ENCODE measurements around the gene LIN7C.
A peak's percentile ranks its signal among the peaks of the same experiment; 100 is the strongest.
"Not testable (repeated sequence)": the region's sequence is repeated elsewhere in the genome, so short reads cannot be mapped to it uniquely, and the experiment has no call there.

LIN7C gene

DNA sequence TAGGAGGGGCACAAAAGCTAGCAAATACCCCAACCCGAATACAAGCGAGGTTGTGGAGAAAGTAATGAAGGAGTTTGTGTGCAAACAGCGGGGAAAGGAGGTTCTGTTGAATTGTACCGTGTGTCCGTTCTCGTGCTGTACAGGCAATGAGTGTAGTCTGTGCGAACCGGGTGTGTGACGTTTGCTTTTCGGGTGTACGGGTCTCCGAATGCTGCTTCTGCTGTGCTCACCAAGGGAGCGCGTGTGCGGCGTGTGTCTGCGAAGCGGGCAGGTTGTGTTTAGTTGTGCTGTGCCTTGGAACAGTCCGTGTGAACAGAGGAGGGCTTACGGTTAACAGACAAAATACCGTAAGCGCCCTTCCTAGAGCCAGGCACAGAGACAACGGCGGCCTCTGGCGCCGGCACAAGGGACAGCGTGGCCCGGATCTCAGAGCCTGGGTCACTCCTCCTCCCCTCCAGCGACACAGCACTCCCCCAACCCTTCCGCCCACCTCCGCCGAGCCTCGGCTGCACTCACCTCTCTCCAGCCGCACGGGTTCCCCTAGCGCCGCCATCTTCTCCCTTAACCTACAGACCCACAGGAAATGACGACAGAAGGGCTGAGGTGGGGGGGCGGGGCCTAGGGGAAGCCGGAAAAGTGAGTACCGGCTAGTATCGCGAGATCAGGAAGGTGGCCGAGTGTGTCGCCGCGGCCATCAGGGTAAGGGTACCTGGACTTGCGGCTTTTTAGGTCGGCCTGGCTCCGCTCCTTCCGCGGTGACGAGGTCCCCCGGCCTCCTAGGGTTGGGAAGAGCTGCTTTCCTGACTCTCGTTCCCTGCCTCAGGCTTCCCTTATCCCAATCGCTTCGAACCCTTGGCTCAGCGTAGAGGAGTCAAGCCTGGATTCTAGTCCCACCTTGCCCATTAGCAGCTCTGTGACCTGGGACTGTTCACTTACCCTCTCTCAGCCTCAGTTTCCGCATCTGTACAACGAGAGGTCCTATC lies at the start of gene LIN7C:
Gene LIN7C, minus strand, starts transcription at position 570 of the 983 bp plus-strand sequence. Its CDS starts 17 bp downstream, at position 553.
- DNase-seq: peak; percentile 85

DNA sequence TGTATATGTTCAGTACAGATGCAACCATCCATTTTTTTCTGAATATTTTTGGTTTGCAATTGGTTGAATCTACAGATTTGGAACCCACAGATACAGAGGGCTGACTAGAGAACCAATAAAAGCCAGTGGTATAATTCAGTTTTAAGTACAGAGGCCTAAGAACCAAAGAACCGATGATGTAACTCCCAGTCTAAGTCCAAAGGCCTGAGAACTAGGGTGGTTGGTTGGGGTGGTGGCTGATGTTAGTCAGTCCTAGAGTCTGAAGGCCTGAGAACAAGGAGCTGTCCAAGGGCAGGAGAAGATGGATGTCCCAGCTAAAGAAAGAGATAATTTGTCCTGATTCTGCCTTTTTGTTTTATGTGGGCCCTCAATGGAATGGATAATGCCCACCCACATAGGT lies 48.7 kb upstream of the LIN7C start:
- no peak for DNase-seq

DNA sequence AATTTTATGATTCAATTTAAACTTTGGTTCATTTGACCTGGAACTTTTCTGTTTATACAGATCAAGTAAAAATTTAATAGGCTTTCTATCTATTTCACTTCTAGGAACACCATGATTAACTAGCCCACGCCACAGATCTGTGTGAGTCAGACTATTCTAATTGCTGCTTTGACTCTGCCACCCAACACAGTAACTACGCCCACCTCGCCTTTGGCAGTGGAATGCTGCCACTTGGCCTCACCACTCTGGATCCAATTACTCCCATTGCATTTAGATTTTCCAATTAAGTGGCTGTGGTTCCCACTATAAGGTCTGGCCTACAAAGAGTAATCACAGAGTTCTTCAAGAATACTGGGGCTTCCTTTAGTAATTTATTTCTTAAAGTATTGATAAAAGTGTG lies 46.6 kb upstream of the LIN7C start:
- no peak for DNase-seq

DNA sequence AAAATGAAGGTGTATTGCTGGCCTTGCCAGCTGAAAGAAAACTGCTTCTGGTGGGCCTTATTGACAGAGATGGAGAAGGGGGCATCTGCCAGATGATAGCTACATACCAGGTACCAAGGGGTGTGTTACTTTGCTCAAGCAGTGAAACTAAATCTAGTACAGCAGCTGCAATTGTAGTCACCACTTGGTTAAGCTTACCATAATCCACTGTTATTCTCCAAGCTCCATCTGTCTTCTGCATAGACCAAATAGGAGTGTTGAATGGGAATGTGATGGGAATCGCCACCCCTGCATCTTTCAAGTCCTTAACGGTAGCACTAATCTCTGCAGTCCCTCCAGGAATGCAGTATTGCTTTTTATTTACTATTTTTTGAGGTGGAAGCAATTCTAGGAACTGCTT lies 45.8 kb upstream of the LIN7C start:
- DNase-seq: no peak

DNA sequence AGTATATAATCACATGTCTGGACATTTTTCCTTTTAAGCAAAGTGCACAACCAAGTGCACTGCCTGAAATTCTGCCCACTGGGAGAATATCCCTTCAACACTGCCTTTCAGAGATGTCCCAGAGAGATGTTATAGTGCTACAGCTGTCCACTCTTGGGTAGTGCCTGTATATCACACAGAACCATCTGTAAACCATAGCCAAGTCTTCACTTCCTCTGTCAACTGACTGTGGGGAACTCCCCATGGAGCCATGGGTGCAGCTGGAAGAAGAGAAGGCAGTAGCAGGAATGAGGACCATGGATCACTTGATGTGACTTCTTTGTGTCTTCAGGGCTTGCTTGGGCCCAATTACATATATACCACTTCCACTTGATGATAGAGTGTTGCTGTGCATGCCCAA lies 44.6 kb upstream of the LIN7C start:
- no peak for DNase-seq

DNA sequence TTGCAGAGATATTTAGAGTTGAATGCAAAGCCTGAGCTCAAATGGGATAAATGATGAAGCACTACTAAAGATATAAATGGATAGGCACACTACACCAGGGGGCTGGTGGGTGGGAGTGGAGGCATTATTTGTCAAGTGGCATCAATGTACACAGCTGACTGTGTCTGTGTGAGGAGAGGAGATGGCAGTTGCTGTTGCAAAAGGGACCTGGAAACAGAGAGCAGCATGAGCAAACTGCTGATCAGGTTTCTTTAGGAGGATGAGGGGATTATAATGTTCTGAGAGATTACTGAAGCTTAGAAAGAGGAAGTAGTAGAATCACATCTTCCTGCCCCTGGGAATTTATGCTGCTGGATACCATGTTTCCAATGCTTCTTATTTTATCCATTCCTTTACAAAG lies 39.4 kb upstream of the LIN7C start:
- no peak for DNase-seq

GRCh38 chr11:27545035-27545434 lies 38.5 kb upstream of the LIN7C start:
- DNase-seq: no peak

DNA sequence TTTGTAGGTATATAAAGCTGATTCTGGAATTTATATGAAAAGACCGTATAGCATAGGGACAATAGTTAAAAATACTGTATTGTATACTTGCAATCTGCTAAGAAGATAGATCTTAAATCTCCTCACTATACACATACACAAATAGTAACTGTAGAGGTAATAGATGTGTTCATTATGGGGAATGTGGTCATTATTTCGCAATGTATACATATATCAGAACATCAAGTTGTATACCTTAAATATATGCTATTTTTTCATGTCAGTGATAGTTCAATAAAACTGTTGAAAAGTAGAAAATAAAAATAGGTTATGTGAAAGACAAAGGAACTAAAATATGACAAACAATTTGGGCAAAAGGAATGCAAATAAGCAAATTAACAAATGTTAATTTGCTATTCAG lies 35.2 kb upstream of the LIN7C start:
- no peak for DNase-seq

DNA sequence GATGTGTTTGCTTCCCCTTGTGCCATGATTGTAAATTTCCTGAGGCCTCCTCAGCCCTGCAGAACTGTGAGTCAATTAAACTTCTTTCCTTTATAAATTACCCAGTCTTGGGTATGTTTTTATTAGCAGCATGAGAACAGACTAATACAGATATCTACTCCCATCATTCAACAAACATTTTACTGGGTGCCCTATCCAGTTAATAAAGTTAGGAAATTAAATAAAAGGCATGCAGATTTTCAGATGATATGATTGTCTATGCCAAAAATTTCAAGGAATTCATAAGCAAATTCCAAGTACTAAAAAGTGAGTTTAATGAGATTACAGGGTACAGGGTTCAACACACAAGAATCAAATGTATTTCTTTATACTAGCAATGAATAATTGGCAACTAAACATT lies 33.5 kb upstream of the LIN7C start:
- no peak for DNase-seq

GRCh38 chr11:27535103-27535502 lies 28.5 kb upstream of the LIN7C start:
- no peak for DNase-seq

- no peak for DNase-seq
Measured at GRCh38 chr11:27532652-27533325, 26.2 kb upstream of the LIN7C start.

- DNase-seq: no peak
Measured at GRCh38 chr11:27528712-27529111, 22.1 kb upstream of the LIN7C start.

GRCh38 chr11:27526535-27526934 lies 20.0 kb upstream of the LIN7C start:
- DNase-seq: no peak

GRCh38 chr11:27525824-27526516 lies 19.4 kb upstream of the LIN7C start:
- DNase-seq: no peak

GRCh38 chr11:27524155-27524554 lies 17.6 kb upstream of the LIN7C start:
- no peak for DNase-seq

- DNase-seq: no peak
Measured at GRCh38 chr11:27520226-27520625, 13.7 kb upstream of the LIN7C start.

DNA sequence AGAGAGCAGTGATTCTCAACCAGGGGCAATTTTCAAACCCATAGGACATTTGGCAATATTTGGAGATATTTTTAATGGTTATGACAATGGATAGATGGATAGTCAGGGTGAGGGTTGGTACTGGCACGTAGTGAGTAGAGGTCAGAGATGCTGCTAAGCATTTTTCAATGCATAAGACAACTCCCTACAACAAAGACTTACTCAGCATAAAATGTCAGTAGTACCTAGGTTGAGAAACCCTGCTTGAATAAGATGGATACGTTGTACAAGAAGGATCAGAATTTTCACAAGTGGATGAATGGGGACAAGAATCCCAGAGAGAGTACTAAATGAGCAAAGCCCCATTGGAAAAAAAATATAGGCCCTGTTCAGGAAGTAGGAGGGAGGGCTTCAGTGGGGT lies 11.9 kb upstream of the LIN7C start:
- DNase-seq: no peak

- DNase-seq: not testable (repeated sequence)
Measured at GRCh38 chr11:27517490-27517889, 10.9 kb upstream of the LIN7C start.

DNA sequence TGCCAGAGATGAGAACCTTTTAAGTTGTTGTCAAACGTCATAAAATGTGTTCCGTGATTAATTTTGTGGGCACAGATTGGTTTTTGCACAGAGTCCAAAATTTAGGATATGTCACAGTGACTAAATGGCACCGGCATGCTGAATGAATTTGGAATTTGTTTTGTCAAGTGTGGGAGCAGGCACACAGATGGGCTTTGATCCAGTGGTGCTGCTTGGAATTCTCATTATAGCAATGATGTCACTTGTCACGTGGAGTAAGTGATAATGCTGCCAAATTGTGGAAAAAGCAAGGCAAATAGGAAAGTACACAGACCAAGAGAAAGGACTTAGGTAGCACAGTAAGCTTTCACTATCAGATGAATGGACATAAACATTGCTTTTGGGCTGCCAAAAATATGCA lies 8.0 kb upstream of the LIN7C start:
- no peak for DNase-seq

DNA sequence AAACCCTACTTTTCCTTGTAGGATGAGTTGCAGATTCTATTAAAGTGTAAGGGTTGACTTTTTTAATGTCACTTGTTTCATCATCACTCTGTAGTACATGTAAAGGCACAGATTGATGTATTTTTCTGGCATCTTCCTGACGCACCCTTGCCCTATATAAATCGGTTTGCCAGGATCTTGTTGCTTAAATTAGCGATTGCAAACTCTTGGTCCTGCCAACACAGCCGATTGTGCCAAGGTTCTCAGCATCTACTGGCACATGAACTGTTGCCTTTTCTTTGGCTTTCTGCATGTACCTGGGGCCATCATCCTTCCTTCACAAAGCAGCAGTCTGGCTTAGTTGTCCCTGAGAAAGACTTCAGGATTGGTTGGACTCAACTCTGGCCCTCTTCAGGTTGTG lies 7.5 kb upstream of the LIN7C start:
- no peak for DNase-seq

GRCh38 chr11:27513389-27513788 lies 6.8 kb upstream of the LIN7C start:
- no peak for DNase-seq

- DNase-seq: no peak
Measured at GRCh38 chr11:27512238-27512637, 5.7 kb upstream of the LIN7C start.

DNA sequence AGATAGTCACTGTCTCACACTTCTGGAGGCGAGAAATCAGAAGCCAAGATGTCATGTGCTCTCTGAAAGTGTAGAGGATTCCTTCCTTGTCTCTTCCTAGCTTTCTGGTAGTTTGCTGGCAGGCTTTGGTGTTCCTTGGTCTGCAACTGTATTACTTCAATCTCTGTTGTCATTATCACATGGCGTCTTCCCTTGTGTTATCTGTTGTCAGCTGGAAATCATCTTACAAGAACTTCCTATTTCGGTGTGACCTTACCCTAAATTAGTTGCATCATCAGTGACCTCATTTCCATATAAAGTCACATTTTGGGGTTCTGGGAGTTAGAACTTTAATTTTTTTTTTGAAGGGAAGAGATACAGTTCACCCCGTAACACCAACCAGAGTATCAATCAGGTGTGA lies 3.3 kb upstream of the LIN7C start:
- DNase-seq: no peak
